ENCODE results near the gene JPH3. TPM values are rescaled to one million over a fixed set of nuclear protein-coding genes. Genes with fewer than 3 reads are reported as not detected.

The JPH3 gene
- total RNA-seq, 1 donor from 2014 or later: not detected

DNA sequence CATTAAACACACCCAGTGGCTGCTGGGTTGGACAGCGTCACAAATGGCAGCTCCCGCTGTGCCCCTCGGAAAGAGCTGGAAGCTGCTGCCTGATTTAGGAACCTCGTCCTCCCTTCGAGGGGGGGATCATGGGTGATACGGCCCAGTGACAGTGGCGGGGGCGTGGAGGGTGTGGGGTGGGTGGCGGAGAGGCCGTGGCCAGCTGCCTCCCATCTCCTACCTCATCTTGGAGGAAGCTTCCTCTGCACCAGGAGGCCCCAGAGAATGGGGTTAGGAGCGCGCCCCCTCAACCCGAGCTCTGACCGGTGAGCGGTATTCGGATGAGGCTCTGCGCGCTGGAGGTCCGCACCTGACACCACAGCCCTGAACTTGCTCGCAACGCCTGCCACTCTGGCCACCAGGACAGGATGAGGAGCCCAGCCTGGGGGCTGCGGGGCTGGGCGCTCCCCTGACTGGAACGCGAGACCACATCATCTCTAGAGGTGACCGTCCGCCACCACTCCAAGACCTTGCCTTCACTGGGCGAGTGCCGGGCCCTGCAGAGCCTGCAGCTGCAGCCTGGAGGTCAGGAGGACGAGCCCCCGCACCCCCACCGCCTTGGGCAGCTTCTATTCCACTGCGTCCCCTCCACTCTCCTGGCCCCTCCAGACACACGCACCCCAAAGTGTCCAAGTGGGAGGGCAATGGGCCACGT is 82.5 kb downstream of the JPH3 start:
- H3K27me3 ChIP-seq (ENCODE audit: control insufficient read depth, insufficient read depth, low read length): no peaks in the 10 kb centered on the region

DNA sequence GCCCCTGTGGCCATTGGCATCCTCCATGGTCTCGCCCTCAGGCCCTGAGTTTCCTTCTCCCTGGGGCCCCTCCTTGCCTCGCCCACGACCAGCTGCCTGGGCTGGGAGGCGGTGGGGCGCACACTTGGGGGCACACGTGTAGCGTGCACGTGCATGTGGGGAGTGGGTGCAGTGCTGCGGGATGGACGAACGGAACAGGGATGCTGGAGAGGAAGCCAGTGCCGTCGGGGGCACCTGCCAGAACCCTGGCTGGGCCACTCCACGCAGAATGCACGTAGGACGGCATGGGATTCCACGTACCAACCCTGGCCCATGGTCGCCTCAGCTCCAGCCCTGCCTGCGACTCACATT is 83.1 kb downstream of the JPH3 start:
- H3K36me3 ChIP-seq (ENCODE audit: control insufficient read depth, insufficient read depth, low read length): no peaks in the 10 kb centered on the region
- DNase-seq (ENCODE audit: low read depth) (no peak), FAIRE-seq (no peak)
- TF ChIP-seq, protein P1, sequence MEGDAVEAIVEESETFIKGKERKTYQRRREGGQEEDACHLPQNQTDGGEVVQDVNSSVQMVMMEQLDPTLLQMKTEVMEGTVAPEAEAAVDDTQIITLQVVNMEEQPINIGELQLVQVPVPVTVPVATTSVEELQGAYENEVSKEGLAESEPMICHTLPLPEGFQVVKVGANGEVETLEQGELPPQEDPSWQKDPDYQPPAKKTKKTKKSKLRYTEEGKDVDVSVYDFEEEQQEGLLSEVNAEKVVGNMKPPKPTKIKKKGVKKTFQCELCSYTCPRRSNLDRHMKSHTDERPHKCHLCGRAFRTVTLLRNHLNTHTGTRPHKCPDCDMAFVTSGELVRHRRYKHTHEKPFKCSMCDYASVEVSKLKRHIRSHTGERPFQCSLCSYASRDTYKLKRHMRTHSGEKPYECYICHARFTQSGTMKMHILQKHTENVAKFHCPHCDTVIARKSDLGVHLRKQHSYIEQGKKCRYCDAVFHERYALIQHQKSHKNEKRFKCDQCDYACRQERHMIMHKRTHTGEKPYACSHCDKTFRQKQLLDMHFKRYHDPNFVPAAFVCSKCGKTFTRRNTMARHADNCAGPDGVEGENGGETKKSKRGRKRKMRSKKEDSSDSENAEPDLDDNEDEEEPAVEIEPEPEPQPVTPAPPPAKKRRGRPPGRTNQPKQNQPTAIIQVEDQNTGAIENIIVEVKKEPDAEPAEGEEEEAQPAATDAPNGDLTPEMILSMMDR (IDR thresholded peaks at IDR 0.05; ENCODE audit: insufficient read depth, low read length, severe bottlenecking): no peak
- H3K27me3 ChIP-seq (ENCODE audit: control insufficient read depth, insufficient read depth, low read length): no peaks in the 10 kb centered on the region
- no peak overlapping the region for H3K4me3 ChIP-seq (ENCODE audit: low read depth, low read length)

More for the DNA sequence above, 82.5 kb downstream of the JPH3 start:
- Histone ChIP-seq H3K4me3 (ENCODE audit: low read depth, low read length) (no peak overlapping the region), H3K36me3 (ENCODE audit: control insufficient read depth, insufficient read depth, low read length) (no peaks in the 10 kb centered on the region)
- no peak for FAIRE-seq
- TF ChIP-seq, protein P1 (IDR thresholded peaks at IDR 0.05; ENCODE audit: insufficient read depth, low read length, severe bottlenecking): no peak
- no peak for DNase-seq (ENCODE audit: low read depth)

DNA sequence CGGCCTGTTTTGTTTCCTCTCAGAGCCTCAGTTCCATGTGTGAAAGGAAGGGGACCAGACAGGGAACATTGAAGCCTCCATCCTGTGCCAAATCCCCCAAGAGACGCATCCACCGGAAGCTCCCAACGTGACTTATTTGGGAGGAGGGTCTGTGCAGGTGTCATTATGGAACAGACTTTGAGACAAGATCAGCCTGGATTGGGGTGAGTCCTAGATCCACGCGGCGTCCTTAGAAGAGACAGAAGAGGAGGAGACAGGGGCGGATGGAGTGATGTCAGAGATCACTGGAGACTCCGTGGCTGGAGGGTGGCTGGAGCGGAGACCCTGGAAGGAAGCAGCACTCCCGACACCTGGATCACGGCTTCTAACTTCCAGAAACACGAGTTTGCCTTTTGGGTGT is 83.5 kb downstream of the JPH3 start:
- H3K4me3 ChIP-seq (ENCODE audit: low read depth, low read length): no peak overlapping the region
- no peak for DNase-seq (ENCODE audit: low read depth)
- H3K27me3 ChIP-seq (ENCODE audit: control insufficient read depth, insufficient read depth, low read length): no peaks in the 10 kb centered on the region
- FAIRE-seq: no peak
- no peaks in the 10 kb centered on the region for H3K36me3 ChIP-seq (ENCODE audit: control insufficient read depth, insufficient read depth, low read length)
- TF ChIP-seq, protein P1 (IDR thresholded peaks at IDR 0.05; ENCODE audit: insufficient read depth, low read length, severe bottlenecking): no peak

DNA sequence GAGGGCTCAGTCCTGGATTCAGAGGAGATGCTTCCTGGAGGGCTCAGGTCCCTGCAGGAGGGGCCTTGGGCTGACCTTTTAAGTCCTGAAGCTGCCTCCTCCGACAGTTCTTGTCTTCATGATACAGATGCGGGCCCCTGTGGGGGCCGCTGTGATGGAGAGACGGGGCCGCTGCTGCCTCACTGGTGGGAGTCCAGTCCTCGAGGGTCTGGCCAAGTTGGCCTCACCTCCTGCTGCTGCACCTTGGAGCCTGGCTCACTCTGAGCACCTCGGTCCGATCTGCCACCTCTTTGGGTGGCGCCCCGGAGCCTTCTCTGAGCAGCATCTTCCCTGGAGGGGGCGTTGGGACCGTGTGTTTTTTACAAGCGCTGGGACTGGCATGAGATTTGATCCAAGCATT is 84.4 kb downstream of the JPH3 start:
- no peak for FAIRE-seq
- Histone ChIP-seq H3K27me3 (ENCODE audit: control insufficient read depth, insufficient read depth, low read length) (no peaks in the 10 kb centered on the region), H3K4me3 (ENCODE audit: low read depth, low read length) (no peak overlapping the region), H3K36me3 (ENCODE audit: control insufficient read depth, insufficient read depth, low read length) (no peaks in the 10 kb centered on the region)
- DNase-seq (ENCODE audit: low read depth): no peak
- TF ChIP-seq, protein P1 (IDR thresholded peaks at IDR 0.05; ENCODE audit: insufficient read depth, low read length, severe bottlenecking): no peak

DNA sequence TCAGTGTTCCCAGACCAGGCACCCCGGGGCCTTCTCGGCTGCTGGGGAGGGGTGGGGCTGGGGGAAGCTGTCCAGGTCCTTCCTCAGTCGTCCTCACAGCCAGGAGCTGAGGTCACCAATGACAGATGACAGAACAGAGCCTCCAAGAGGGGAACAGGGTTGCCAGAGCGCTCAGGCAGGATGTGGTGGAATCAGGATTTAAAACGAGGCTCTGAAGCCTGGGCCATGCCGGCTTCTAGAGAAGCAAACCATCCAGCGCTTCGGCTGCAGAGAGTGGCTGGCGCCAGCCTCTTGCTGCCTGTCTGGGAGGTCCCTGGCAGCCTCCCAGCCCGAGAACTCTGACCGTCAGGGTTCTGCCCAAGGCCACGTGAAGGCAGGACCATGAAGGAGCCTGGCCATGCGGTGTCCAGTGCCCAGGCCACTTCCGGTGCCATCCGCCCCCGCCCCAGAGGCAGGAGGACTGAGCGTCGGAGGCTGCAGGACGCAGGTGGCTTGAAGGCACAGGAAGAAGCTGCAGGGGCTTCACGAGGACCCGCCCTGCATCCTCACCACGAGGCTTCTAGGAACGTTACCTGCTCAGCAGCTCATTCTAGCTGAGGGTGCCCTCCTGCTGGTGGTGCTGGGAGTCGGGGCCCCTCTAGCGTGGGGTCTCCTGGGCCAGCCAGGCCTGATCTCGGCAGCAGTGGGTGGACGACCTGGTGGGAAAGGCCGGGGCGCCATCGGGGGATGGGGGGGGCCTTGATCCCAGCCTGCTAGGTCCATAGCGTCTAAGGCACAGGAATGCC is 85.0 kb downstream of the JPH3 start:
- Histone ChIP-seq H3K4me3 (ENCODE audit: low read depth, low read length) (no peak overlapping the region), H3K27me3 (ENCODE audit: control insufficient read depth, insufficient read depth, low read length) (no peaks in the 10 kb centered on the region), H3K36me3 (ENCODE audit: control insufficient read depth, insufficient read depth, low read length) (no peaks in the 10 kb centered on the region)
- no peak for DNase-seq (ENCODE audit: low read depth)
- TF ChIP-seq, protein P1 (IDR thresholded peaks at IDR 0.05; ENCODE audit: insufficient read depth, low read length, severe bottlenecking): no peak
- FAIRE-seq: no peak

Data from bronchial epithelial cell (primary cell).